HG03097 (cell line): ENCODE measurements around the gene ZNF668.
A peak's percentile ranks its signal among the peaks of the same experiment; 100 is the strongest.

Experiments used
- ATAC-seq: cut with Tn5 transposase; IDR thresholded peaks from one replicate; pipeline ENCODE4 v1.9.1; 2021; ENCODE audit not compliant: unreplicated experiment, low FRiP score

Gene ZNF668

DNA sequence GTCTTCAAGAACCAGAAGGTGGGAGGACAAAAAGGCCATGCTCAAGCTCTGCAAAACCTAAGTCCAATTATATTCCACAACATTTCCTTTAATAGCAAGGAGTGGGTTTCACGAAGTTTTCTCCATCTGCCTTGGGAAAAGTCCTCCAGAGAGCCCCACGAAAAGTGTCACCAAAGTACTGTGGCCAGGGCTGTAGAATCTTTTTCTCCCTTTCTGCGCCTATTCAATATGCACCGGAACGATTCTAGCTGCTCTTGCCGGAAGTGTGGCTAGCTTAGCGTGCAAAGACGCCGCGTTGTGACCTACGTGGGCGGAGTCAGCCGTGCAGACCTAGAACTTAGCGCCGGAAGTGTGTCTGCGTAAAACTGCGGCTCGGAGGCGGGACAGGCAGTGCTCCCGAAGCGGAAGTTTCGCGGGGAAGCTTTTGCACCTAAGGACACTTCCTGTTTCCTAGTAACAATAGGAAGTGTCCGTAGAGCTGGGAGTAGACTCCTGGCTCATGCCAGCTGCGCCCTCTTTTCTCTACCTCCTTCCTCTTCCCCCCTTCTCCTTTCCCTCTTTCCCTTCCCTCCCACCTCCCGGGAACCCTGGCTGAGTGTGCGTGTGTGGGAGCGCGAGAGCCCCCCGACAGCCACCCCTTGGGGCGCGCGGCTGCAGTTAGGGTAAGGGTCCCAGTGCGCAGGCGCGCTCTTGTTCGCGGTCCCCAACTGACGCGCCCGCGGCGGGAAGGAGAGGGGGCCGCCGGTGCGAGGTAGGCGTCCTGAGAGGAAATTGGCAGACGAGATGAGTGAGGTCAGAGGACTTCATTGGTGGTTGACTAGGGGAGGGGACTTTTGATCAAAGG lies at the start of gene ZNF668, which contains the start of gene ZNF646:
Gene ZNF668, minus strand, starts transcription at position 271 of the 844 bp plus-strand sequence. CDS start 9,781 bp downstream, outside the sequence.
Gene ZNF646, plus strand, starts transcription at position 453 of the 844 bp plus-strand sequence. CDS start 1,903 bp downstream, outside the sequence.
- peak; percentile 59 for ATAC-seq

DNA sequence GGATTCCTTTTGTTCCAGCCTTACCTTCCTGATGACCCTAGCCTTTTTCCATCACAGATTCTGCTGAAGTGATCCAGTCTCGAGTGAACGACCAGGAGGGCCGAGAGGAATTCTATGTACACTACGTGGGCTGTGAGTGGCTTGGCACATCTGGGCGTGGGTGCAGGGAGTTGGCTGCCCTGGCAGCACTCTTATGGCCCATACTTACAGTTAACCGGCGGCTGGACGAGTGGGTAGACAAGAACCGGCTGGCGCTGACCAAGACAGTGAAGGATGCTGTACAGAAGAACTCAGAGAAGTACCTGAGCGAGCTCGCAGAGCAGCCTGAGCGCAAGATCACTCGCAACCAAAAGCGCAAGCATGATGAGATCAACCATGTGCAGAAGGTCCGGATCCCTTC lies 46.1 kb upstream of the ZNF668 start:
- ATAC-seq, result no peak

DNA sequence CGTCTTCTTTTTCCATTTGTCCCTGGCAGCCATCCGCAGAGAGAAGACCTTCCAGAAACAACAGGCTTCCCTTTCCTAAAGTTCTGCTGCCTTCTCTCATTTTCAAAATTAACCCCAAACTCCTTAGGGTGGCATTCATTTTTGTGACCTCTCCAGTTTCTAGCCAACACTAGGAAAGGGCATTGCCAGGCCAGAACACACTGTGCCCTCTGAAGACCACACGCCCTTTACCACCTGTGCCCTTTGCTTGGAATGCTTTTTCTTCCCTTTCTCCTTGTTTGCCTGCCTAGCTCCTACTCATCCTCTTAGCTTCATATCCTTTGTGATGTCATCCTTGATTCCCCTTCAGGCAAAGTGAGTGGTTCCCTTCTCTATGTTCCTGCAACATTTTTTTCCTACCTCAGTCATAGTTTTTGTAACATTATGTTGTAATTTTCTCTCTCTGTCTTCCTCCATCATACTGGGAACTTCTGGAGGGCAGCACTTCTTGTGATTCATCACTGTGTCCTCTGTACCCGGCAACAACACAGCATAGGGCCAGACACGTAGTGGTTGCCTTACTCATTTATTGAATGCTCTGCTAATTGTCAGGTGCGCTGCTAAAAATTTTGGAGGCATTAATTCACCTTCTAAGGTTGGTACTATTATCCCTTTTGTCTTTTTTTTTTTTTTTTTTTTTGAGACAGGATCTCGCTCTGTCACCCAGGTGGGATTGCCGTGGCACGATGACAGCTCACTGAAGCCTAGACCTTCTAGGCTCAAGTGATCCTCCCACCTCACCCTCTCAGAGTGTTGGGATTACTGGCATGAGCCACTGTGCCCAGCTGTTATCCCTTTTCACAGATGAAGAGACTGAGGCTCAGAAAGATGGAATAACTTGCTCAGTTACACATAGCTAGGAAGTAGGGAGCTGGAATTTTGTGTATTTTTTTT lies 44.4 kb upstream of the ZNF668 start:
- no peak for ATAC-seq

DNA sequence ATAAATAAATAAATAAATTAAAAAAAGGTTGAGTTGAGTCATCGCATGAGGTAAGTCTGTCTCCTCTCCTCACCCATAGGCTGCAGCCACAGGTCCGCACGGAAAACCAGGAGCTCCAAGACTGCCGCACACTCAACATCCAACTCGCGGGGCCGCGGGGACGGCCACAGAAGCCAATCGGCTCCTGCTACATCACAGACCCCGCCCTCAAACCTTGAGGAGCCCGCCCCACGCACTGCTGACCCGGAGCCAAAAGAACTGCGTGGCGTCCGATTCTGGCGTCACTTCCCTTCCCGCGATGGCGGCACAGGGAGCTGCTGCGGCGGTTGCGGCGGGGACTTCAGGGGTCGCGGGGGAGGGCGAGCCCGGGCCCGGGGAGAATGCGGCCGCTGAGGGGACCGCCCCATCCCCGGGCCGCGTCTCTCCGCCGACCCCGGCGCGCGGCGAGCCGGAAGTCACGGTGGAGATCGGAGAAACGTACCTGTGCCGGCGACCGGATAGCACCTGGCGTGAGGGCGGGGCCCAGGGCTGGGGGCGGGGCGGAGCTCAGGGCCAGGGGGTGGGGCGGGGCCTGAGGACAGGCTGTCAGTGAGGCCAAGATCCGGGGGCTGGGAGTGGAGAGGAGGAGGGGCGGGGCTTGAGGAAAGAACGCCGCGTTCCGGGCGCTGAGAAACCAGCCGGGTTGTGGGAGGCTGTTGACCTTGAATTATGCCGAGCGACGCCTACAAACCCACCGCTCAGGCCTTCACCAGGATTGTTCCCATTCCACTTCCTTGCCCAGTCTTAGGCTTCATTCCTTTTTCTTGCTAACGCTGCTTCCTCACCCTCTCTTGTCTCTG lies 43.6 kb upstream of the ZNF668 start, which contains the start of gene KAT8:
Gene KAT8, plus strand, starts transcription at position 281 of the 839 bp plus-strand sequence. Its CDS starts 18 bp downstream, at position 299.
- ATAC-seq, result peak; percentile 84

DNA sequence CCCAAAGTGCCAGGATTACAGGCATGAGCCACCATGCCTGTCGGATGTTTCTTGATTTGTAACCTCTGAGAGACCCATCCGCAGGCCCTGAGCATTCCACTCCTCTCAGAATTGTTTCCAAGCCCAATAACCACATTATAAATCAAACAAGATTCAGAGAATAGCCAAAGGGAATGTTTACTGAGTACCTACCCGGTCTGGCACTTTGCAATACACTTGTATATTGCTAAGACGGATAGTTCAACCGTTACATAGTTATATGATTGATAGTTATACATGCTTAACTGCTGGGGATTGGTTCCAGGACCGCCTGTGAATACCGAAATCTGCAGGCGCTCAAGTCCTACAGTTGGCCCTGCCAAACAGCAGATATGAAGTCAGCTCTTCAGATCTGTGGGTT lies 40.4 kb upstream of the ZNF668 start:
- no peak for ATAC-seq

DNA sequence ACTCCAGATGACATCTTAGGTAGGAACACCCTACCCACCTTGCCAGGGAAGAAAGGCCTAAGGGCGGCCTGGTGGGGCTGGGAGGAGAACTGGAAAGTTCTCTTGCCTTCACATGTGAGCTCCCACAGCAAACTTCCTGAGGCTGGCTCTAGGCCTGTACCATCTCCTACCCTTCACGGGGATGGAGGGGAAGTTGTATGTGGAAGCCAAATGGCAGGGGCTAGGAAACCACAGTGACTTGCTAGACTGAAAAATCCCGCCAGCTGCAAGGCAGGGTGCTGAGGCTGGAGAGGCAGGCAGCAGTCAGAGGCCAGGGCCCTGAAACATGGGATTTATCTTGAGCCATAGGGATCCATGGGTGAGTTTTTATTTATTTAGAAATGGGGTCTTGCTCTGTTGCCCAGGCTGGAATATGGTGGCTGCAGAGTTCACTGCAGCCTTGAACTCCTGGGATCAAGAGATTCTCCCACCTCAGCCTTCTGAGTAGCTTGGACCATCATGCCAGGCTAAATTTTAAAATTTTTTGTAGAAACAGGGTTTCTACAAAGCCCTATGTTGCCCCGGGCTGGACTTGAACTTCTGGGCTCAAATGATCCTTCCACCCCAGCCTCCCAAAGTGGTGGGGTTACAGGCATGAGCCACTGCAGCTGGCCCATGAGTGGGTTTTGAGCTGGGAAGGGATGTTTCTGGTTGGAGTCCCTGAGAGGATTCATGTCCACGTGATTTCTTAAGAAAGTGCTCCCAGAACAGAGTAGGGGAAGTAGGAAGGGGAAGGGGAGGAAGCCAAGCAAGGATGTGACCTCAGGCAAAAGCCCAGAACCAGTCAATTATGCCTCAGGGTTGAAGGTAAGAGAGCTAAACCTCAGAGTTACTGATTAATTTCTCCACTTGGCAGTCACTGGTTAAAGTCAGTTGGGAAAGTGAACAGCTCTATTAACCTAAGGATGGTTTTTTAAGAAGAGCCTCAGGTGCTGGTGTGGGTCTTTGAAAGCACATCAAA lies 39.4 kb upstream of the ZNF668 start:
- no peak for ATAC-seq

DNA sequence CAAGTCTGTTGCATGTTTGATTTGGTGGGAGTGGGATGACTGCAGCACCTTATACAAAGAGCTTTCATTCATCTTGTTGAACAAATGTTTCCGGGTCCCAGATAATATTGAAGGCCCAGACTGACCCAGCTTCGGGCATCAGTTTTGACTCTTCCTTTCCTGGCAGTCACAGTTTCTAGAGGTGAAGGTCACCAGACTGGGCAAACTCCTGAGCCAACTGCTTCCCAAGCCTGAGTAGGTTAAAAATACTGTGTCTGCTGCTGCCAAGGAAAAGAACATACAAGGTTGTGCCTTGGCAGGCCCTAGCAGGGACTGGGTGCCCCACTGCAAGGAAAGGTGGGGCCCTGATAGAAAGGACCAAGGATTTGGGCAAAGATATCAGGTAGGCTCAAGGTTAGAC lies 38.7 kb upstream of the ZNF668 start:
- ATAC-seq, result no peak

DNA sequence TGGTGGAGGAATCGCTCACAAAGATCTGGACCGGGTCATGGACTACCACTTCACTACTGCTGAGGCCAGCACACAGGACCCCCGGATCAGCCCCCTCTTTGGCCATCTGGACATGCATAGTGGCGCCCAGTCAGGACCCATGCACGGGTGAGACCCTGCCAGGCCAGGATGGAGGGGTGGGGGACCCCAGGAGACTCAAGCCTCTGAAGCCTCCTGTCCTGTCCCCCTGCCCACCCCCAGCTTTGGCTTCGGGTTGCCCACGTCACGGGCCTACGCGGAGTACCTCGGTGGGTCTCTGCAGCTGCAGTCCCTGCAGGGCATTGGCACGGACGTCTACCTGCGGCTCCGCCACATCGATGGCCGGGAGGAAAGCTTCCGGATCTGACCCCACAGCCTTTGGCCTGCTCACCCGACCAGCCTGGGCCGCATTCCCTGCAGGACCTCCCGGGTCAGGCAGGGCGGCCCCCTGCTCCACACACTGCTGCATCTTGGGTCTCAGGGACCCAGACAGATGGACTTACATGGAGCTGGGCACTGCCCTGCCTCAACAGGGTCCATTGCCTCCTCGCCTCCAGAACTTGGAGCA lies 37.9 kb upstream of the ZNF668 start:
- ATAC-seq, result no peak

DNA sequence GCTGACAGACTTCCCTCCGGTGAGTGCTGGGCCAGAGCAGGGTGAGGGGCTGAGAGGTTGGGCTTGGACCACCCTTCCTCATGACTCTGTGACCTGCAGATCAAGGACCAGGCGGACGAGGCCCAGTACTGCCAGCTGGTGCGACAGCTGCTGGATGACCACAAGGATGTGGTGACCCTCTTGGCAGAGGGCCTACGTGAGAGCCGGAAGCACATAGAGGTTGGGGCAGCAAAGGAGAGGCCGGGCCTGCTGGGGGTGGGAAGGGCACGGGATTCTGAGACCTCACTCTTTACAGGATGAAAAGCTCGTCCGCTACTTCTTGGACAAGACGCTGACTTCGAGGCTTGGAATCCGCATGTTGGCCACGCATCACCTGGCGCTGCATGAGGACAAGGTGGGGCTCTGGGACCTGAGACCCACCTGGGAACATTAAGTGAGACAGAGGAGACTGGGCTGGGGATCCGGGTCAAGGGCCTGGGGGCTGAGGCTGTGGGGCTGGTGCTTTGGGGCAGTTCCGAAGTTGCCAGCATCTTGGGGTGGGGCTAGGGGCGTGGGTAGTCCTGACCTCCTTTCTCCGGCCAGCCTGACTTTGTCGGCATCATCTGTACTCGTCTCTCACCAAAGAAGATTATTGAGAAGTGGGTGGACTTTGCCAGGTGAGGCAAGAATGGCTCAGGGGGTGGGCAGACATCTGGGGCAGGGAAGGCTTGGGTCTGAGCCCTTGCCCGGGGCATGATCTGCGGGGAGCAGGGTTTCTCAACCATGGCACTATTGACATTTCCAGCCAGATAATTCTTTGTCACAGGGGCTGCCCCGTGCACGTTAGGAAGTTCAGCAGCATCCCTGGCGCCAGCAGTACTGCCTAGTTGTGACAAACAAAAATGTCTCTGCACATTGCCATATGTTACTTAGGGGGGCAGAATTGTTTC lies 36.3 kb upstream of the ZNF668 start:
- ATAC-seq, result no peak

DNA sequence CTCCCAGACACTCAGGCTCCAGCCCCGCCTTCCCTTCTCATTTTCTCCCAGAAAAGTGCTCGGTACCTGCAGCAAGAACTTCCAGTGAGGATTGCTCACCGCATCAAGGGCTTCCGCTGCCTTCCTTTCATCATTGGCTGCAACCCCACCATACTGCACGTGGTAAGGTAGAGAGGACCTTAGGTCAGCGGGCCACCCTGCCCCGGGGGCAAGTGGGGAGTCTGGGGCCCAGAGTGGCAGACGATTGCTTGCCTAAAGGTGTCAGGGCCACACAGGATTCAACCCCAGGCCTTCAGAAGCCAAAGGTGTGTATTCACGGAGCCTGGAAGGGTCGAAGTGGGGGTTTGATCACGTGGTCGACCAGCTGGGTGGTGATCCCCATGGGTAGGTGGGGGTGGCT lies 35.6 kb upstream of the ZNF668 start:
- no peak for ATAC-seq

DNA sequence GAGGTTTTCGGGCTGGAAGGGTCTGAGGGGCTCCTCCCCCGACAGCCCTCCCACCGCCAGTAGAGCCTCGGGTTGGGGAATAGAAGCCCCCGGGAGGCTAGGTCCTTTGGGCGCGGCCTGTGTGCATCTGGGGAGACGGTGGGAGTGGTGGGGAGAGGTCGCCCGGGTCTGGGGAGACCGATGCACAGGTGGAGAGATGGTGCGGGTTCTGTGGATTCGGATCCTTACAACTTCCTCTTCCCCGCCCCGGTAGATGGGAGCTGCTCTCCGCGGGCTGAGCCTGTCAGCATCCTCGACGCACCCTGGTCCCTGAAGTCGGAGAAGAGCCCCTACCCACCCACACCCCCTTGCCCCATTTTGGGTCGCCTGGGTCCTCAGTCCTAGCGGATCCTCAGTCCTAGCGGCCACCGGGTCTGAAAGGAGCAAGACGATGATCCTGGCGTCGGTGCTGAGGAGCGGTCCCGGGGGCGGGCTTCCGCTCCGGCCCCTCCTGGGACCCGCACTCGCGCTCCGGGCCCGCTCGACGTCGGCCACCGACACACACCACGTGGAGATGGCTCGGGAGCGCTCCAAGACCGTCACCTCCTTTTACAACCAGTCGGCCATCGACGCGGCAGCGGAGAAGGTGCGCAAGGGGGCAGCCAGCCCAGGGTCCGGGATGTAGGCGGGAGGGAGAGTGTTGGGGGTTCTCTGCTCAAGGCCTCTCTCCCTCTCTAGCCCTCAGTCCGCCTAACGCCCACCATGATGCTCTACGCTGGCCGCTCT lies 34.9 kb upstream of the ZNF668 start:
- no peak for ATAC-seq

DNA sequence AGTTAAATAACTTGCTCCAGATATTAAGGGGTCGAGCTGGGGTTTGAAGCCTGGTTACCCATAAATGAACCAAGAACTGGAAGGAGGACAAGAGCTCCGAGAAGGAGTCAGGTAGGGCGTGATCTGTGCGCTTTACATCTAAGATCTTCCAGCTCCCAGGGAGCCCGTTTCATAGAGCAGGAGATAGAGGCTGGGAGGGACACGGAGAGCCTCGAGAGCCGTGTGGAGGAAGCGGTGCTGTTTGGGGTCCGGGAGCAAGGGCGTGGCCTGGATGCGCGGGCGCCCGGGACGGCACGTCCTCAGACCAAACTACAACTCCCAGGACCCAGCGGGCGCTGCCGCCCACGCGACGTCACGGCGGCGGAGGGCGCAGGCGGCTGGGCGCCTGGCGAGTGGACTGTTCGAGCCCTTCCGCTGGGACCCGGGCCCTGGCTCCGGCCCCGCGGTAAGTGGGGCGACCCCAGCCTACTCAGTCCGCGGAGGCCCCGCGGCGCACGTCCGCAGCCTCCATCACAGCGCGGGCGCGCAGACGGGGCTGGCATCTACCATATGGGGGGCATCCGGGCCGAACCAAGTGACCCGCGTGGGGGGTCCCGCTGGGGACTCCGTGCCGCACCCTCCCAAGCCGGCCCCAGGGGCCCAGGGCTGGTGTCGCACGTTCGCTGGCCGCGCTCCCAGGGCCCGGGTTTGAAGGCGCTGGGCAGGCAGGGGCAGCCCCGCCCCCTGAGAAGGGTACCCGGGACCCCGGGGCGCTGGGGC lies 34.2 kb upstream of the ZNF668 start, which contains the start of gene BCKDK:
Gene BCKDK, plus strand, starts transcription at position 352 of the 759 bp plus-strand sequence. CDS start 838 bp downstream, outside the sequence.
- peak; percentile 68 for ATAC-seq

DNA sequence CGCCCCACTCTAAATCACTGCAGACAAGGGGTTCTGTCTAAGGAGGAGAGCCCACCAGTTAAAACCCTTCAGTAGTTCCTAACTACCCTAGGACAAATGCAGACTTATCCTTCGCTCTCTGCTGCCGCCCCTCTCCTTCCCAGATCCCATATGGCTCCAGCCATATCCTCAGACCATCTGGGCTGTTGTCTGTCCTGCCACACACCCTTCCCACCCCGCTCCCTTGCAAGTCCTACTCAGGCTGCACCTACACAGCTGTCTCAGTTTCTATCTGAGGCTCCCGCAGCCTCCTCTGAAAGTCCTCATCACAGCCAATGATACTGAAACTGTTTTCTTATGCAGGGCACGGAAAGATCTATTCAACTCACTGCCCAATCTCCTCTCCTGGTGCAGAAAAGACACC lies 33.4 kb upstream of the ZNF668 start:
- ATAC-seq, result peak; percentile 50

DNA sequence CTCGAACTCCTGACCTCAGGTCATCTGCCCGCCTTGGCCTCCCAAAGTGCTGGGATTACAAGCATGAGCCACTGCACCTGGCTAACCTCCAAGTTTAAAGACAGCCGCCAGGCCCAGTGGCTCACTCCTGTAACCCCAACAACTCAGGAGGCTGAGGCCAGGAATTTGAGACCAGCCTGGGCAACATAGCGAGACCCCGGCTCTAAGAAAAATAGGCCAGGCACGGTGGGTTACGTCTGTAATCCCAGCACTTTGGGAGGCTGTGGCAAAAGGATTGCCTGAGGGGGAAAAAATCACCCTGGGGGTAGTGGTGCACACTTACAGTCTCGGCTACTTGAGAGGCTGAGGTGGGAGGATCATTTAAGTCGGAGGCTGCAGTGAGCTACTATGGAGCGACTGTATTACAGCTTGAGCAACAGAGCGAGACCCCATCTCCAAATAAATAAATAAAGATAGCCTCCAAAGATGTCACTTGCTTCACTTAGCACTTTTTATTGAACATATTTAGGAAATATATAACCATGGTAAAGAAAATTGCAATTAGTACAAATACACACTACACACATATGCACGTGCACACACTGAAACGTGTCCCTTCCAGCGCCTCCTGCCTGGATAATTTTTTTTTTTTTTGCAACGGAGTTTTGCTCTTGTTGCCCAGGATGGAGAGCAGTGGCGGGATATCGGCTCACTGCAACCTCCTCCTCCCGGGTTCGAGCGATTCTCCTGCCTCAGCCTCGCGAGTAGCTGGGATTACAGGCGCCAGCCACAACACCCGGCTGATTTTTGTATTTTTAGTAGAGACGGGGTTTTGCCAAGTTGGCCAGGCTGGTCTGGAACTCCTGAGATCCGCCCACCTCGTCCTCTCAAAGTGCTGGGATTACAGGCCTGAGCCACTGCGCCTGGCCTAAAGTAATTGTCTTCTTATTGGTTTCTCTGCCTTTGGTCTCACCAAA lies 32.7 kb upstream of the ZNF668 start:
- ATAC-seq, result no peak

DNA sequence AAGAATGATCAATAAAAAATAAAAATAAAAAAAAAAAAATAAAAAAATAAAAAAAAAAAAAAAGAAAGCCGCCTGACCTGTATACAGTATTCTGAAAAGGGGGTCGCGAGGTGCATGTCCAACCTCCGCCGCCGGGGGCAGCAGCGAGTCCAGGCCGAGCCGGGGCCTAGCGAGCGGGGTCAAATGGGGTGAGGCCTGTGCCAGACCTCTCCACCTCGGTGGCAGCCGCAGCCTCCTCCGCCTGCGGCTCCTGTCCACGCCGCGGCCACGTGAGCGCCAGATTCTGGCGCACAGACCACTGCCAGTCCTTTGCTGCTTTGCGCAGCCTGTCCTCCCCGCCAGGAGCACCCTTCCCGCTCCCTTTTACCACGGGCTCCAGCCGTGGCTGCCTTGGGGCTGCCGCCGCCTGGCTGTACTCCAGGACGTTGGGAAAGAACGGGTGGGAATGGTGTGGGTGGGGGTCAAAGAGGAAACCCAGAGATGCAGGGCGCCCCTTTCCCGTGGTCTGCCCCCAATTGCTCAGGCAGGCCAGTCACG lies 31.7 kb upstream of the ZNF668 start:
- no peak for ATAC-seq
